Osteoblast (primary cell): Measurements from ENCODE around the gene DIS3L2. TPM values are rescaled to one million over a fixed set of nuclear protein-coding genes. Genes with fewer than 3 reads are reported as not detected.

Source experiments
- DNase-seq: peaks from one replicate; pipeline ENCODE4 v3.0.0; 2011; ENCODE audit warnings: low spot score, mixed read lengths; ENCODE audit not compliant: insufficient read length; ENCODE audit errors: missing footprints
- H2AFZ ChIP-seq: 2 replicates; pipeline ENCODE4 v1.6.0; 2011; ENCODE audit warnings: mild to moderate bottlenecking, low read length
- H3K27ac ChIP-seq: 2 replicates; pipeline ENCODE4 v1.5.1; 2011; ENCODE audit warnings: mild to moderate bottlenecking, low read depth, low read length, moderate library complexity
- H3K27me3 ChIP-seq: 2 replicates; pipeline ENCODE4 v1.6.0; 2012; ENCODE audit warnings: mild to moderate bottlenecking, control low read depth, inconsistent platforms, low read length, moderate library complexity; ENCODE audit not compliant: insufficient read depth
- H3K36me3 ChIP-seq: 2 replicates; pipeline ENCODE4 v1.5.1; 2011; ENCODE audit warnings: mild to moderate bottlenecking, low read length, control low read depth, moderate library complexity; ENCODE audit not compliant: insufficient read depth
- H3K4me1 ChIP-seq: 2 replicates; pipeline ENCODE4 v1.5.1; 2011; ENCODE audit warnings: mild to moderate bottlenecking, low read length, control low read depth, moderate library complexity; ENCODE audit not compliant: insufficient read depth
- H3K4me2 ChIP-seq: 2 replicates; pipeline ENCODE4 v1.6.0; 2011; ENCODE audit warnings: mild to moderate bottlenecking, low read length; ENCODE audit not compliant: insufficient read depth
- H3K4me3 ChIP-seq: fragments of 200-600 bp; sonication (generic); 3 replicates; pipeline ENCODE4 v1.5.1; 2012; ENCODE audit warnings: mild to moderate bottlenecking, low read length, inconsistent platforms; ENCODE audit not compliant: insufficient read depth
- H3K79me2 ChIP-seq: 2 replicates; pipeline ENCODE4 v1.6.0; 2012; ENCODE audit warnings: mild to moderate bottlenecking, low read length, control low read depth, inconsistent platforms; ENCODE audit not compliant: insufficient read depth
- H3K9me3 ChIP-seq: 2 replicates; pipeline ENCODE4 v1.5.1; 2011; ENCODE audit warnings: low read depth, low read length, control low read depth
- H4K20me1 ChIP-seq: 2 replicates; pipeline ENCODE4 v1.6.0; 2012; ENCODE audit warnings: mild to moderate bottlenecking, low read length, control low read depth; ENCODE audit not compliant: insufficient read depth
- total RNA-seq: library from RNA; depleted of rRNA; stranded (reverse); fragments of >200 nt; gene quantifications from 2 replicates; pipeline ENCODE4 v1.2.3, GENCODE V29; 2012
- TF ChIP-seq, protein P1 (sequence below): IDR thresholded peaks from 2 replicates; pipeline ENCODE4 v1.5.1; 2011; ENCODE audit warnings: mild to moderate bottlenecking, low read depth, low read length, moderate library complexity; ENCODE audit errors: extremely low read depth

The DIS3L2 gene
- total RNA-seq, 1 donor, result 28.2 TPM

DNA sequence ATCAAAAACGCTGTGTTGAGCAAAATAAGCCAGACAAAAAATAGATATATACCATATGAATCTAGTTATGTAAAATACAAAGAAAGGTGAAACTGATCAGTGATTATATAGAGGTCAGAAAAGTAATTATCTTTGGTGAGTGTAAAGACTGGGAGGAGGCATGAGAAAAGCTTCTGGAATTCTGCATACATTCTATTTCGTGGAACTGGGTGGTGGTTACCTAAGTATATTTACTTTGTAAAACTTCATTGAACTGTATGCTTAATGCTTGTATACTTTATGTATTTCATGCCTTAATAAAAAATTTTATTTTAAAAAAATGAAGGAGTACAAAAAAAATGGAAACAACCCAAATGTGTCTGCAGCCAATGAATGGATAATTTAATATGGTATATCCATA is 263.9 kb downstream of the DIS3L2 start:
- Histone ChIP-seq H3K27me3 (no peaks in the 10 kb centered on the region), H4K20me1 (peaks cover 14% of the 10 kb centered on the region), H3K4me2 (no peak overlapping the region), H3K4me3 (no peak overlapping the region), H3K9me3 (no peaks in the 10 kb centered on the region), H3K4me1 (no peaks in the 10 kb centered on the region), H3K27ac (no peak overlapping the region), H2AFZ (no peak overlapping the region), H3K79me2 (no peaks in the 10 kb centered on the region), H3K36me3 (no peaks in the 10 kb centered on the region)
- TF ChIP-seq, protein P1, sequence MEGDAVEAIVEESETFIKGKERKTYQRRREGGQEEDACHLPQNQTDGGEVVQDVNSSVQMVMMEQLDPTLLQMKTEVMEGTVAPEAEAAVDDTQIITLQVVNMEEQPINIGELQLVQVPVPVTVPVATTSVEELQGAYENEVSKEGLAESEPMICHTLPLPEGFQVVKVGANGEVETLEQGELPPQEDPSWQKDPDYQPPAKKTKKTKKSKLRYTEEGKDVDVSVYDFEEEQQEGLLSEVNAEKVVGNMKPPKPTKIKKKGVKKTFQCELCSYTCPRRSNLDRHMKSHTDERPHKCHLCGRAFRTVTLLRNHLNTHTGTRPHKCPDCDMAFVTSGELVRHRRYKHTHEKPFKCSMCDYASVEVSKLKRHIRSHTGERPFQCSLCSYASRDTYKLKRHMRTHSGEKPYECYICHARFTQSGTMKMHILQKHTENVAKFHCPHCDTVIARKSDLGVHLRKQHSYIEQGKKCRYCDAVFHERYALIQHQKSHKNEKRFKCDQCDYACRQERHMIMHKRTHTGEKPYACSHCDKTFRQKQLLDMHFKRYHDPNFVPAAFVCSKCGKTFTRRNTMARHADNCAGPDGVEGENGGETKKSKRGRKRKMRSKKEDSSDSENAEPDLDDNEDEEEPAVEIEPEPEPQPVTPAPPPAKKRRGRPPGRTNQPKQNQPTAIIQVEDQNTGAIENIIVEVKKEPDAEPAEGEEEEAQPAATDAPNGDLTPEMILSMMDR, result no peak
- no peak for DNase-seq

GRCh38 chr2:232225895-232226294 is 264.4 kb downstream of the DIS3L2 start:
- no peaks in the 10 kb centered on the region for H3K79me2 ChIP-seq
- H3K36me3 ChIP-seq, result no peaks in the 10 kb centered on the region
- no peaks in the 10 kb centered on the region for H3K9me3 ChIP-seq
- no peak overlapping the region for H3K27ac ChIP-seq
- H3K27me3 ChIP-seq, result no peaks in the 10 kb centered on the region
- TF ChIP-seq, protein P1, result no peak
- H2AFZ ChIP-seq, result no peak overlapping the region
- DNase-seq, result no peak
- H4K20me1 ChIP-seq, result peaks cover 18% of the 10 kb centered on the region
- H3K4me2 ChIP-seq, result no peak overlapping the region
- H3K4me1 ChIP-seq, result no peaks in the 10 kb centered on the region
- no peak overlapping the region for H3K4me3 ChIP-seq

- H3K36me3 ChIP-seq, result no peaks in the 10 kb centered on the region
- H3K4me1 ChIP-seq, result no peaks in the 10 kb centered on the region
- no peak for DNase-seq
- no peak overlapping the region for H3K27ac ChIP-seq
- no peaks in the 10 kb centered on the region for H3K79me2 ChIP-seq
- TF ChIP-seq, protein P1, result no peak
- no peak overlapping the region for H2AFZ ChIP-seq
- H3K4me3 ChIP-seq, result no peak overlapping the region
- no peaks in the 10 kb centered on the region for H3K9me3 ChIP-seq
- H3K27me3 ChIP-seq, result no peaks in the 10 kb centered on the region
- no peak overlapping the region for H3K4me2 ChIP-seq
- peaks cover 30% of the 10 kb centered on the region for H4K20me1 ChIP-seq
These were observed 266.8 kb downstream of the DIS3L2 start for GRCh38 chr2:232228332-232228731.

DNA sequence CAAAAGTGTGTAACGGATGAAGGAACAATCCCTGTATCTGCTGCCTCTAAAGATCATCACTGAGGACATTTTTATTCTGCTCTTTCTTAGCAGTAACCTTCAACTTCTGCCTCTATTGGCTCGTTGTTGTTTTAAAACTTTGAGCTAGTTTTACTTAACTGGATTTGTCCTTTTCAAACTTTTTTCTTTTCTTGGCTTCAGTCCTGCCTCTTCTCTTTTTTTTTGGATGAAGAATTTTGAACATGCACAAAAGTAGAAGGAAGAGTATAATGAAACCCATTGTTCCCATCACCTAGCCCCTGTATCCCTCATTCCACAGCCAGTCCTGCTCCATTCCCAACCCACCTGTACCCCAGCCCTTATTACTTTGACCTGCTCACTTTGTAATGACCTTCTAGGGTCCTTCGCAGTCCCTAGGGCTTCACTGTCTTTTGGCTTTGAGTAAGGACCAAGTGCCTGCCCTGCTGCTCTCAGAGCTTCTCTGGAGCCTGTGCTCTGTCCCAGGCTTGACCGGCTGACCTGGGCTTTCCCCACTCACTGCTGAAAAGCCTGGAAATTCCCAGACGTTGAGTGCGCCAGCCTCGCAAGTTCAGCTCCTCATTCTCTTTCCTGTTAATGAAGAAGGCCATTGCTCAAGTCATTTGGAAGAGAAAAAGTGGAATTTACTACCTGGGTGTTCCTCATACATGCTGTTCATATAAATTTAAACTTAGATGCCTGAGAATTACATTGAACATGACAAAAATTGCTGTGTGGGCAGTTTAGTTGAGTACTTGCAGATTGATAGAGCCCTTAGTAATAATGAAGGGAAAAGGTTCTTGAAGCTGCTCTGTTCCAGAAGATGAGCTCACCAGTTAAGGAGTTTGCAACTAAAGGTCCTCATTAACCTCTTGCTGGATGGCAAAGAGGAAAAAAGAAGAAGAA is 267.7 kb downstream of the DIS3L2 start:
- no peak overlapping the region for H2AFZ ChIP-seq
- no peaks in the 10 kb centered on the region for H3K4me1 ChIP-seq
- H3K9me3 ChIP-seq, result no peaks in the 10 kb centered on the region
- no peaks in the 10 kb centered on the region for H3K79me2 ChIP-seq
- no peaks in the 10 kb centered on the region for H3K27me3 ChIP-seq
- no peak overlapping the region for H3K4me2 ChIP-seq
- TF ChIP-seq, protein P1, result no peak
- no peak overlapping the region for H3K4me3 ChIP-seq
- peaks cover 32% of the 10 kb centered on the region for H4K20me1 ChIP-seq
- no peaks in the 10 kb centered on the region for H3K36me3 ChIP-seq
- DNase-seq, result no peak
- no peak overlapping the region for H3K27ac ChIP-seq
